ENCODE data around the gene RAB10. TPM values are rescaled to one million over a fixed set of nuclear protein-coding genes. Genes with fewer than 3 reads are reported as not detected.

RAB10 gene
- total and polyA plus RNA-seq, 2 experiments from 2014 or later, result 86.7 to 151 TPM

DNA sequence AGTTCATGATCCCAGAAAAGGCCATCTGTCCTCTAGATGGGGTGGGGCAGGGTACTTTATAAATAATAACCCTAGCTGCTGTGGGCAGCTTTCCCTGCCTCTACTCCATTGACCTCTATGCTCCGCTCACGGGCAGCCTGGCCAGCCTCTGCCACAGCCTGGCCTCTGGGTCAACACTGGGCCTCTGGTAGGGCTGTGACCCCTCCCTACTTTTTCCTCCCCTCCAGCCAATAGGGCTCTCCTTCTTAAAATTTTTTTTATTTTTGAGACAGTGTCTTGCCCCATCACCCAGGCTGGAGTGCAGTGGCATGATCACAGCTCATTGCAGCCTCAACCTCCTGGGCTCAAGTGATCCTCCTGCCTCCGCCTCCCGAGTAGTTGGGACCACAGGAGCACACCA, 134.9 kb downstream of the RAB10 start:
- no peaks in the 10 kb centered on the region for H3K4me1 ChIP-seq (ENCODE audit: insufficient read depth)
- H3K9me3 ChIP-seq (ENCODE audit: low read depth), result no peaks in the 10 kb centered on the region
- H3K4me2 ChIP-seq (ENCODE audit: unreplicated experiment), result no peak overlapping the region
- H4K20me1 ChIP-seq (ENCODE audit: insufficient read depth), result no peaks in the 10 kb centered on the region
- peaks cover 16% of the 10 kb centered on the region for H3K27me3 ChIP-seq (replicated peaks; ENCODE audit: insufficient read depth)
- DNase-seq, result no peak
- no peak overlapping the region for H2AFZ ChIP-seq
- H3K9ac ChIP-seq, result no peak overlapping the region
- no peak overlapping the region for H3K4me3 ChIP-seq
- TF ChIP-seq EZH2phosphoT487 (IDR thresholded peaks at IDR 0.05; ENCODE audit: insufficient read depth, low read depth), result no peak
- no peak for TF ChIP-seq EZH2 (IDR thresholded peaks at IDR 0.05; ENCODE audit: insufficient read depth, poor library complexity, severe bottlenecking)
- in situ Hi-C loops (cut with MboI), result no loop called here
- no peaks in the 10 kb centered on the region for H3K79me2 ChIP-seq (ENCODE audit: insufficient read depth)
- no peaks in the 10 kb centered on the region for H3F3A ChIP-seq (ENCODE audit: insufficient read depth)
- H3K27ac ChIP-seq, result no peak overlapping the region
- WGBS, 2 experiments (ENCODE audit: low coverage in 1 of 2, low lambda C conversion rate in 2 of 2, missing lambda C conversion rate in 2 of 2), result 93 to 96% methylated on average over 4 of the region's 4 CpGs
- H3K36me3 ChIP-seq (ENCODE audit: low read depth), result no peaks in the 10 kb centered on the region
- H3K9me2 ChIP-seq (ENCODE audit: insufficient read depth), result no peaks in the 10 kb centered on the region

DNA sequence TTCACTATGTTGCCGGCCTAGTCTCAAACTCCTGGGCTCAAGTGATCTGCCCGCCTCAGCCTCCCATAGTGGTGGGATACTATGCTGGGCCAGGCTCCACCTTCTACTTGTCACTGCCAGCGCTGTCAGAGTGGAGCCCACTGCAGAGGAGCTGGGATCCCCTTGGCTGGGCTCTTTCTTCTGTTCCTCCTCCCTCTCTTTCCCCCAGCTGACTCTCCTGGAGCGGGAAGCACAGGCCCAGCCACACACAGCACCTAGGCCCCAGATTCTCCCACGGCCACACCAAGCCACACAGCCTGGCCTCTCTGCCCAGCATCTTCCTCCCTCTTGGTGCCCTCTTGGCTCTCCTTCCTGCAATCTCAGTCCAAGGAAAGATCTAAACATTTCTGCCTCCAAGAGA, 135.3 kb downstream of the RAB10 start:
- WGBS, 2 experiments (ENCODE audit: low coverage in 1 of 2, low lambda C conversion rate in 2 of 2, missing lambda C conversion rate in 2 of 2), result 87 to 91% methylated on average over 5 of the region's 5 CpGs
- in situ Hi-C loops (cut with MboI), result no loop called here
- Histone ChIP-seq H3K9me3 (ENCODE audit: low read depth) (no peaks in the 10 kb centered on the region), H3K4me3 (no peak overlapping the region), H3K9me2 (ENCODE audit: insufficient read depth) (no peaks in the 10 kb centered on the region), H4K20me1 (ENCODE audit: insufficient read depth) (no peaks in the 10 kb centered on the region), H3K27me3 (replicated peaks; ENCODE audit: insufficient read depth) (peaks cover 20% of the 10 kb centered on the region), H2AFZ (no peak overlapping the region), H3K4me1 (ENCODE audit: insufficient read depth) (no peaks in the 10 kb centered on the region), H3K4me2 (ENCODE audit: unreplicated experiment) (no peak overlapping the region), H3K36me3 (ENCODE audit: low read depth) (no peaks in the 10 kb centered on the region), H3K9ac (no peak overlapping the region), H3K79me2 (ENCODE audit: insufficient read depth) (no peaks in the 10 kb centered on the region), H3F3A (ENCODE audit: insufficient read depth) (no peaks in the 10 kb centered on the region), H3K27ac (no peak overlapping the region)
- TF ChIP-seq EZH2phosphoT487 (IDR thresholded peaks at IDR 0.05; ENCODE audit: insufficient read depth, low read depth) (no peak), EZH2 (IDR thresholded peaks at IDR 0.05; ENCODE audit: insufficient read depth, poor library complexity, severe bottlenecking) (no peak)
- no peak for DNase-seq

DNA sequence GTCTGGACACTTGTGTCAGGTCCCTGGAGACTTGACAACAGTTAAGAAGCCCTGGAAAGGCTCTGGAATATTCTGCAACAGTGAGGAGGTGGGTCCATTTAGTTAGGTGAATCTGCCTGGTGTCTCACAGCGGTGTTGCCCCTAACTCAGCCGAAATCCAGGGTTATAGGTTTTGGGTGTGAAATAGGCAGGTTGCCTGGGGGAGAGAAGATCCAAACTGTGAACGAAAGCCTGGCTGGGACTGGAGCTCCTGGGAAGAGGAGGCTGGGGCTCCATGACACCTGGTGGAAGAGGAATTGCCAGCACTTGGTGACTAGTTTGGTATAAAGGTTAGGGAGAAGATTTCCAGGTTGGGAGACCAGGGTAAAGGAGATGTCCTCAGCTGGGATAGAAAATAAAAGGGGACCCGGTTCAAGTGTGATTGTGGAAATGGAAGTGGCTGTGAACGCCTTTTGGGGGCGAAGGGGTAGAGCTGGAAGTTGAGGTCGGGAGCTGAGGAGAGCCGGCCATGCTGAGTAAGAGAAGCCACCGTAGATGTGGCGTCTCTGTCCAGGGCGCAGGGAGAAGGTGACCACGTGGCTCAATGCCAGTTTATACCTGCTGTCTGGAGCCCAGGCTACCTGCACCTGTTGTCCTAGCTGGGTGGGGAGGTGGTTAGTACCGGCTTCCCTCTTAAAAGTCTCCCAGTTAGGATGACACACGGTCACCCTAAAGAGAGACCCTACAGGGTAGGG, 136.0 kb downstream of the RAB10 start:
- Histone ChIP-seq H3K27me3 (replicated peaks; ENCODE audit: insufficient read depth) (peaks cover 24% of the 10 kb centered on the region), H3K9me3 (ENCODE audit: low read depth) (no peaks in the 10 kb centered on the region), H3K79me2 (ENCODE audit: insufficient read depth) (no peaks in the 10 kb centered on the region), H3F3A (ENCODE audit: insufficient read depth) (no peaks in the 10 kb centered on the region), H3K9ac (no peak overlapping the region), H2AFZ (no peak overlapping the region), H3K9me2 (ENCODE audit: insufficient read depth) (no peaks in the 10 kb centered on the region), H3K36me3 (ENCODE audit: low read depth) (no peaks in the 10 kb centered on the region), H3K4me1 (ENCODE audit: insufficient read depth) (no peaks in the 10 kb centered on the region), H3K4me2 (ENCODE audit: unreplicated experiment) (no peak overlapping the region), H4K20me1 (ENCODE audit: insufficient read depth) (no peaks in the 10 kb centered on the region), H3K27ac (no peak overlapping the region), H3K4me3 (no peak overlapping the region)
- in situ Hi-C loops (cut with MboI), result no loop called here
- TF ChIP-seq EZH2 (IDR thresholded peaks at IDR 0.05; ENCODE audit: insufficient read depth, poor library complexity, severe bottlenecking) (no peak), EZH2phosphoT487 (IDR thresholded peaks at IDR 0.05; ENCODE audit: insufficient read depth, low read depth) (no peak)
- DNase-seq, result no peak
- WGBS, 2 experiments (ENCODE audit: low coverage in 1 of 2, low lambda C conversion rate in 2 of 2, missing lambda C conversion rate in 2 of 2), result 85 to 87% methylated on average over 14 of the region's 14 CpGs

DNA sequence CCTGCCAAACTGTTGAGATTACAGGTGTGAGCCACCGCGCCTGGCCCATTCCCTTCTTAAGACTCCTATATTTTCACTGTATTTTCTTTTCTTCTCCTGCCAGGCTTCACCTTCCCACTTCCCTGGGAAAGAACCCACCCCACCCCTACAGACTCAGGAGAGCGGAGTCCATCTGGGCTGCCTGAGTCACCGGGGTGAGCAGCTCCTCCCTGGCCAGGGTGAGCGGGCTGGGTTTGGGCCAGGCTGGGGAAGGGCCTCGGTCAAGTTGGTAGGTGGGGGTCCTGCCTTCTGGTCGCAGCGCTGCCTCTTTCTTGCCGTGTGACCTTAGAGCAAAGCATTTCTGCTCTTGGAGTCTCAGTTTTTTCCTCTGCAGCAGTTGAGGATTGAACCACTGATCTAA, 136.9 kb downstream of the RAB10 start:
- no peaks in the 10 kb centered on the region for H3F3A ChIP-seq (ENCODE audit: insufficient read depth)
- no peak for DNase-seq
- TF ChIP-seq EZH2phosphoT487 (IDR thresholded peaks at IDR 0.05; ENCODE audit: insufficient read depth, low read depth) (no peak), EZH2 (IDR thresholded peaks at IDR 0.05; ENCODE audit: insufficient read depth, poor library complexity, severe bottlenecking) (no peak)
- H3K4me2 ChIP-seq (ENCODE audit: unreplicated experiment), result no peak overlapping the region
- no peak overlapping the region for H3K27ac ChIP-seq
- H3K4me3 ChIP-seq, result no peak overlapping the region
- no peak overlapping the region for H3K9ac ChIP-seq
- no peaks in the 10 kb centered on the region for H3K9me3 ChIP-seq (ENCODE audit: low read depth)
- H3K4me1 ChIP-seq (ENCODE audit: insufficient read depth), result no peaks in the 10 kb centered on the region
- no peak overlapping the region for H2AFZ ChIP-seq
- H3K79me2 ChIP-seq (ENCODE audit: insufficient read depth), result no peaks in the 10 kb centered on the region
- H3K27me3 ChIP-seq (replicated peaks; ENCODE audit: insufficient read depth), result peaks cover 24% of the 10 kb centered on the region
- no peaks in the 10 kb centered on the region for H3K36me3 ChIP-seq (ENCODE audit: low read depth)
- in situ Hi-C loops (cut with MboI), result no loop called here
- no peaks in the 10 kb centered on the region for H3K9me2 ChIP-seq (ENCODE audit: insufficient read depth)
- no peaks in the 10 kb centered on the region for H4K20me1 ChIP-seq (ENCODE audit: insufficient read depth)
- WGBS, 2 experiments (ENCODE audit: low coverage in 1 of 2, low lambda C conversion rate in 2 of 2, missing lambda C conversion rate in 2 of 2), result 85 to 86% methylated on average over 9 of the region's 9 CpGs
